ENCODE measurements around the gene ERBB4. TPM values are rescaled to one million over a fixed set of nuclear protein-coding genes. Genes with fewer than 3 reads are reported as not detected.

The ERBB4 gene
- total and polyA plus RNA-seq, 2 of the 8 experiments (the other 6 are each of a cell fraction or from before 2014, with no cell fraction given): 0.34 to 1.3 TPM

DNA sequence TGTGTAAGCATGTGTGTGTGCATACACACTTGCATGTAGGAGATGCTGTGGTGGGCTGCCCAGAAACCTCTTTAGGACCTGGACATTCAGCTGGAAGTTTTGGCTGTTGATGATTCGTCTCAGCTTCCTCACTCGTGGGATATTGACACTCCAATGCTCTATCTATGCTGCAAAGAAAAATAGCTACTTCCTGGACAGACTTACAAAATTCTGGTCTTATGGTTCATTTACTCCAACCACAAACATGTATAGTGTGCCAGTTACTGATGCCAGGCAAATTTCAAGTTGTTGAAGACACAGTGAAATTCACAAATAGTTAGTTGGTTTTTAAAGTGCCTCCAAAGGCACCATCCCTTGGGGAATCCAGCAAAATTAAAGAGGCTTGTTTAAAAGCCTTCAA lies 1099.6 kb downstream of the ERBB4 start:
- Histone ChIP-seq H3K4me1 (replicated peaks in 1 of 4; ENCODE audit: control insufficient read depth in 3 of 4, insufficient read depth in 4 of 4, low read length in 3 of 4) (peaks cover 0 to 4% (median 0%) of the 10 kb centered on the region in 4 experiments; a peak in 1 of 7 replicates), H3K9ac (replicated peaks in 1 of 4; ENCODE audit: extremely low read depth in 1 of 4, low read depth in 3 of 4, low read length in 3 of 4) (no peak overlapping the region), H4K20me1 (replicated peaks in 1 of 2; ENCODE audit: control insufficient read depth in 1 of 2, insufficient read depth in 2 of 2, low read length in 2 of 2) (no peaks in the 10 kb centered on the region), H2BK15ac (ENCODE audit: low read length) (no peak overlapping the region), H3K23ac (ENCODE audit: insufficient read length) (no peak overlapping the region), H4K91ac (replicated peaks; ENCODE audit: insufficient read length, low read length) (no peak overlapping the region), H2BK120ac (replicated peaks; ENCODE audit: low read depth, low read length) (no peak overlapping the region), H3K4ac (replicated peaks; ENCODE audit: insufficient read length, low read depth, low read length) (no peak overlapping the region), H3K56ac (replicated peaks; ENCODE audit: insufficient read length, low read depth, low read length) (no peak overlapping the region), H4K8ac (ENCODE audit: extremely low read depth, insufficient read depth, low read length) (no peak overlapping the region), H2BK20ac (ENCODE audit: low read length) (no peak overlapping the region), H2AFZ (ENCODE audit: low read length) (no peak overlapping the region), H3K23me2 (ENCODE audit: low read depth, low read length) (no peaks in the 10 kb centered on the region), H3K9me3 (ENCODE audit: insufficient read depth in 2 of 2, low read depth in 1 of 2, low read length in 1 of 2) (no peaks in the 10 kb centered on the region; a peak in 1 of 4 replicates), H3K4me2 (ENCODE audit: insufficient read depth in 1 of 2, low read depth in 2 of 2, low read length in 2 of 2) (no peak overlapping the region), H3K14ac (ENCODE audit: insufficient read length) (no peak overlapping the region), H4K5ac (ENCODE audit: insufficient read length, low read depth, low read length) (no peak overlapping the region), H3K79me2 (ENCODE audit: control insufficient read depth in 1 of 2, insufficient read depth in 2 of 2, low read length in 2 of 2) (no peaks in the 10 kb centered on the region), H3K27me3 (replicated peaks in 1 of 4; ENCODE audit: control insufficient read depth in 3 of 4, extremely low read depth in 1 of 4, insufficient read depth in 3 of 4, low read length in 3 of 4) (no peaks in the 10 kb centered on the region), H2BK5ac (ENCODE audit: low read depth, low read length) (no peak overlapping the region), H3K27ac (ENCODE audit: low read depth, low read length) (no peak overlapping the region), H2AK5ac (ENCODE audit: low read depth, low read length) (no peak overlapping the region), H3K18ac (ENCODE audit: extremely low read depth, low read length) (no peak overlapping the region), H3K4me3 (ENCODE audit: extremely low read depth in 1 of 4, insufficient read depth in 2 of 4, low read depth in 3 of 4, low read length in 4 of 4) (no peak overlapping the region), H3K79me1 (ENCODE audit: low read depth, low read length) (no peaks in the 10 kb centered on the region), H2BK12ac (ENCODE audit: low read depth, low read length) (no peak overlapping the region), H3K36me3 (ENCODE audit: control insufficient read depth in 2 of 4, insufficient read depth in 4 of 4, low read length in 3 of 4) (no peaks in the 10 kb centered on the region)
- 90% methylated on average over 2 of the region's 2 CpGs; no CpG with 5 or more reads in 1 of the 2 experiments for WGBS, 2 experiments (ENCODE audit: extremely low coverage in 1 of 2, insufficient coverage in 1 of 2, insufficient read length in 1 of 2, insufficient replicate concordance in 2 of 2, low coverage in 1 of 2, low lambda C conversion rate in 2 of 2, missing lambda C conversion rate in 1 of 2)
- POLR2A ChIA-PET (ENCODE audit: partially characterized antibody): no interaction called here
- no peak for DNase-seq (ENCODE audit: low read depth in 1 of 2, low spot score in 2 of 2)
- FAIRE-seq: no peak
- CTCF ChIA-PET (ENCODE audit: partially characterized antibody): interaction anchor here (2.2 to 4.8 kb wide), 2 partner anchors 10 to 16 kb away, joined by 10 to 18 read pairs; no protein-coding TSS in a partner anchor
- no peak for TF ChIP-seq HDAC2 (IDR thresholded peaks at IDR 0.05; ENCODE audit: borderline replicate concordance in 1 of 2, low read depth in 2 of 2, low read length in 2 of 2)
